GM18499 (cell line): ENCODE data around the gene PRR20E.
"Not testable (repeated sequence)": the region's sequence is repeated elsewhere in the genome, so short reads cannot be mapped to it uniquely, and the experiment has no call there.

Experiments
- ATAC-seq: cut with Tn5 transposase; IDR thresholded peaks from one replicate; pipeline ENCODE4 v1.9.1; 2021; ENCODE audit warnings: moderate number of reproducible peaks; ENCODE audit not compliant: insufficient read depth, unreplicated experiment

Gene PRR20E

DNA sequence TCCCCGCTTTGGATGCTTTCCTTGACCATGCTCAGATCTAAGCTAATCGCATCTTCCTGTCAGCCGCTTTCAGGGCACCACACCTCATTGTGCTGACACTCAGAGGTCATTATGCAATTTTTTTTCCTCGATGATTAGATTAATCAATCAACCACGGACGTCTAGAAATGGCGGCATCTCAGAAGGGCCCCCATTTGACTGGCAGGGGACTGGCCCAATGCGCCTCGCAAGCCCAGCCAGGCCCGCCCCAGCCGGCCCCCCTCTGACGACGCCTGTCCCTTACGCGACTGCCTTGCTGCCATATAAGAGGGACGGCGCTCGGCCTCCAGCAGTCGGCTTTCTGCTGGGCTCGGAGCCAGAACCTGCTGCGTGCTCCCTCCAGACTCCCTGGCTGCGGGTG, at the start of gene PRR20E:
Gene PRR20E, plus strand, starts transcription at position 301 of the 400 bp plus-strand sequence. CDS start 387 bp downstream, outside the sequence.
- not testable (repeated sequence) for ATAC-seq

- no peak for ATAC-seq
Observed at GRCh38 chr13:57123681-57124080, 43.3 kb upstream of the PRR20E start.

DNA sequence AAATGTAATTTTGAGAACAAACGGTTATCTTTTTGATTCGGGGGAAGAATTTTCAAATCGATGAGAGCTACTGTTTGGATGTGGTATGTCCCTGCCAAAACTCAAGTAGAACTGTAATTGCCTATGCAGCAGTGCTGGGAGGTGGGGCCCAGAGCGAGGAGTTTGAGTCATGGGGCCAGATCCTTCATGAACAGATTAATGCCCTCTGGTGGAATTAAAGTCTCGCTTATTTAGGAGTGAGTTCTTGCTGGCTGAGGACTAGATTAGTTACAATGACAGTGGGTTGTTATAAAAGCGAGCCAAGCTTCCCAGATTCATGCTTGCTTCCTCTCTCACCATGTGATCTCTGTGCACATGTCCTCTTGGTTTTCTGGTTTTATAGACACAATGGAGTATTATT, 38.1 kb upstream of the PRR20E start:
- ATAC-seq: no peak

- ATAC-seq: no peak
Observed at GRCh38 chr13:57136093-57136492, 30.9 kb upstream of the PRR20E start.

DNA sequence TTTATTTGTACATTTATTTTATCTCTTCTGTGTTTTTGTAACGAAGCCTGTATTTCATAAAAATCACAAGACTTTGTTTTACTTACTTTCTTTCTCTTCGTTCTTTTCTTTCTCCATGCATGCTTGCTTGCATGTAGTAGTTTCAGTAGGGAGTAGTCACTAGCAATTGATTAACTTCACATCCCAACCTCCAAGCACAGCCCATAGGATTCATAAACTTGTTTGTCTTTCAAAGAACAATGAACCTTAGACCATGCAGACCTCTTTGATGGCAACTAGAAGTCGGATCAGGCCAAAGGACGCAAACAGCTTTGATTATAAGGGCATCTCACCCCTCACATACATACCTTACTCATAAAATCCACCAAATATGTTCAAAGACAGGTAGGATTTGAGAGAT, 29.4 kb upstream of the PRR20E start:
- no peak for ATAC-seq

GRCh38 chr13:57138988-57139387, 28.0 kb upstream of the PRR20E start:
- no peak for ATAC-seq

DNA sequence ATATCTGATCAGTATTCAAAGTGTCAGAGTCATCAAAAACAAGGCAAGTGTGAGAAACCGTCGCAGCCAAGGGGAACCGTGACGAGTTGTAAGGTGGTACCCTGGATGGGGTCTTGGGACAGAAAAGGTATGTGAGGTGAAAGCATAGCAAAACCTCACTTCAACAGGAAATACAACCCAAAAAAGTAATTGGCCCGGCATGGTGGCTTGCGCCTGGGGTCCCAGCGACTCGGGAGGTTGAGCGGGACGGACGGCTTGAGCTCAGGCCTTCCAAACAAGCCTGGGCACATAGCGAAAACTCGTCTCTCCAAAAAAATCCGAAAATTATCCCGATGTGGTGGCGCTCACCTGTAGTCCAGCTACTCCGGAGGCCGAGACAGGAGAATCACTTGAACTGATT, 27.2 kb upstream of the PRR20E start:
- not testable (repeated sequence) for ATAC-seq

GRCh38 chr13:57140235-57140968, 26.6 kb upstream of the PRR20E start, which contains the start of gene PRR20A:
TSS of gene PRR20A (plus strand) at chr13:57140918. CDS start at chr13:57141305, 387 bp downstream.
- ATAC-seq: not testable (repeated sequence)

DNA sequence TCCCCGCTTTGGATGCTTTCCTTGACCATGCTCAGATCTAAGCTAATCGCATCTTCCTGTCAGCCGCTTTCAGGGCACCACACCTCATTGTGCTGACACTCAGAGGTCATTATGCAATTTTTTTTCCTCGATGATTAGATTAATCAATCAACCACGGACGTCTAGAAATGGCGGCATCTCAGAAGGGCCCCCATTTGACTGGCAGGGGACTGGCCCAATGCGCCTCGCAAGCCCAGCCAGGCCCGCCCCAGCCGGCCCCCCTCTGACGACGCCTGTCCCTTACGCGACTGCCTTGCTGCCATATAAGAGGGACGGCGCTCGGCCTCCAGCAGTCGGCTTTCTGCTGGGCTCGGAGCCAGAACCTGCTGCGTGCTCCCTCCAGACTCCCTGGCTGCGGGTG, 19.8 kb upstream of the PRR20E start, which contains the start of gene PRR20B:
Gene PRR20B, plus strand, starts transcription at position 301 of the 400 bp plus-strand sequence. CDS start 387 bp downstream, outside the sequence.
- ATAC-seq: not testable (repeated sequence)

GRCh38 chr13:57148106-57148505, 18.9 kb upstream of the PRR20E start:
- not testable (repeated sequence) for ATAC-seq

DNA sequence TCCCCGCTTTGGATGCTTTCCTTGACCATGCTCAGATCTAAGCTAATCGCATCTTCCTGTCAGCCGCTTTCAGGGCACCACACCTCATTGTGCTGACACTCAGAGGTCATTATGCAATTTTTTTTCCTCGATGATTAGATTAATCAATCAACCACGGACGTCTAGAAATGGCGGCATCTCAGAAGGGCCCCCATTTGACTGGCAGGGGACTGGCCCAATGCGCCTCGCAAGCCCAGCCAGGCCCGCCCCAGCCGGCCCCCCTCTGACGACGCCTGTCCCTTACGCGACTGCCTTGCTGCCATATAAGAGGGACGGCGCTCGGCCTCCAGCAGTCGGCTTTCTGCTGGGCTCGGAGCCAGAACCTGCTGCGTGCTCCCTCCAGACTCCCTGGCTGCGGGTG, 13.2 kb upstream of the PRR20E start, which contains the start of gene PRR20C:
Gene PRR20C, plus strand, starts transcription at position 301 of the 400 bp plus-strand sequence. CDS start 387 bp downstream, outside the sequence.
- not testable (repeated sequence) for ATAC-seq

DNA sequence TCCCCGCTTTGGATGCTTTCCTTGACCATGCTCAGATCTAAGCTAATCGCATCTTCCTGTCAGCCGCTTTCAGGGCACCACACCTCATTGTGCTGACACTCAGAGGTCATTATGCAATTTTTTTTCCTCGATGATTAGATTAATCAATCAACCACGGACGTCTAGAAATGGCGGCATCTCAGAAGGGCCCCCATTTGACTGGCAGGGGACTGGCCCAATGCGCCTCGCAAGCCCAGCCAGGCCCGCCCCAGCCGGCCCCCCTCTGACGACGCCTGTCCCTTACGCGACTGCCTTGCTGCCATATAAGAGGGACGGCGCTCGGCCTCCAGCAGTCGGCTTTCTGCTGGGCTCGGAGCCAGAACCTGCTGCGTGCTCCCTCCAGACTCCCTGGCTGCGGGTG, 6.7 kb upstream of the PRR20E start, which contains the start of gene PRR20D:
Gene PRR20D, plus strand, starts transcription at position 301 of the 400 bp plus-strand sequence. CDS start 387 bp downstream, outside the sequence.
- ATAC-seq: not testable (repeated sequence)

DNA sequence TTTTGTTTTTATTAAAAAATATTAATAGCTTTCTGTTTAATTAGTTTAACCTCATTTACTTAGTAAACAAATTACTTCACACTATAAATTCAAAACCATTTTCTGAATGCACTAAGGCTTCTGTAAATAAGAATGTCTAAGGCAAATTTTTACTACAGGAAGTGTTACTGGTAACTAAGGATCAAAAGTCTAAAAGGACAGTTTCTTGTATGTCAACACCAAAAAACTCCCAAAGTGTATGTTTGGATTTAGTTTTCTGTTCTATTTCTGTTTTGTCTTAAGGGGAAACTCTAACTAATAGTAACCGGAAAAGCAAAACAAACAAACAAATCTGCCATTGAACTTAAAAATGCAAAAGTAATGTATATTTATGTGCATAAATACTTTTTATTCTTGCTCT, 24.7 kb downstream of the PRR20E start:
- no peak for ATAC-seq

- no peak for ATAC-seq
Observed at GRCh38 chr13:57212989-57213388, 46.0 kb downstream of the PRR20E start.
